ENCODE measurements around the gene MAGEF1. TPM values are rescaled to one million over a fixed set of nuclear protein-coding genes. Genes with fewer than 3 reads are reported as not detected.
"Not testable (repeated sequence)": the region's sequence is repeated elsewhere in the genome, so short reads cannot be mapped to it uniquely, and the experiment has no call there.

MAGEF1 gene
- total RNA-seq, 4 donors from 2014 or later, result 48.8 to 70.8 (median 63.5) TPM

DNA sequence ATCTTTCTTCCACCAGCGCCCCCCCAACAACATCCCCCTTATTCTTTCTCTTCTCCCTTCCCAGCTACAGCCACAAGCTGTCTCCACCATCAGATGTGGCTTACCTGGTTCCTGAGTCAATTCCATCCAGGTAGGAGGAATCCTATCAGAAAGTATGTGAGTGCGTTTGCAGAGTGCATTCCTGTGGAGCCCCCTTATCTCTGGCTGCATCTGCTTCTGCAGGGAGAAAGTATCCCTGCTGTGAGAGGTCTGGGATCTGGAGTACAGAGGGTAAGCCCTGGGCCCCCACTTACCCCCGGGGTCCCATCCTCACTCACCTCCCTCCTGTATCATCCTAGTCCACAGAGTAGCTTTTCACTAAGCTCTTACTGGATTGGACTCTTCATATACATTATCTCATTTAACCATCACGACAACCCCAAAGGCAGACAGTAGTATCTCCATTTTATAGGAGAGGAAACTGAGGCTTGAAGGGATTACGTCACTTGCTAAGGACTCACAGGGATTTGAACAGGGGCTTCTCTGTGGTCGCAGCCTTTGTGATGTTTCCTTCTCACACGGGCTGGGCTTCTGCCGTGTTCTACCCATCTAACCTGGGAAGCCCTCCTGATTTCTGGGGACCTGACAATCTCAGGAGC is 22.2 kb upstream of the MAGEF1 start:
- H3K4me1 ChIP-seq, result peaks cover 0 to 3% of the 10 kb centered on the region in 2 donors
- WGBS, 2 donors, result 84 to 86% methylated on average over 8 of the region's 8 CpGs
- H3K27me3 ChIP-seq, result no peaks in the 10 kb centered on the region
- no peaks in the 10 kb centered on the region for H3K36me3 ChIP-seq
- no peak overlapping the region for H3K4me3 ChIP-seq (replicated peaks in 1 of 3)
- TF ChIP-seq POLR2A (IDR thresholded peaks at IDR 0.05), result no peak
- TF ChIP-seq, protein P1, sequence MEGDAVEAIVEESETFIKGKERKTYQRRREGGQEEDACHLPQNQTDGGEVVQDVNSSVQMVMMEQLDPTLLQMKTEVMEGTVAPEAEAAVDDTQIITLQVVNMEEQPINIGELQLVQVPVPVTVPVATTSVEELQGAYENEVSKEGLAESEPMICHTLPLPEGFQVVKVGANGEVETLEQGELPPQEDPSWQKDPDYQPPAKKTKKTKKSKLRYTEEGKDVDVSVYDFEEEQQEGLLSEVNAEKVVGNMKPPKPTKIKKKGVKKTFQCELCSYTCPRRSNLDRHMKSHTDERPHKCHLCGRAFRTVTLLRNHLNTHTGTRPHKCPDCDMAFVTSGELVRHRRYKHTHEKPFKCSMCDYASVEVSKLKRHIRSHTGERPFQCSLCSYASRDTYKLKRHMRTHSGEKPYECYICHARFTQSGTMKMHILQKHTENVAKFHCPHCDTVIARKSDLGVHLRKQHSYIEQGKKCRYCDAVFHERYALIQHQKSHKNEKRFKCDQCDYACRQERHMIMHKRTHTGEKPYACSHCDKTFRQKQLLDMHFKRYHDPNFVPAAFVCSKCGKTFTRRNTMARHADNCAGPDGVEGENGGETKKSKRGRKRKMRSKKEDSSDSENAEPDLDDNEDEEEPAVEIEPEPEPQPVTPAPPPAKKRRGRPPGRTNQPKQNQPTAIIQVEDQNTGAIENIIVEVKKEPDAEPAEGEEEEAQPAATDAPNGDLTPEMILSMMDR (IDR thresholded peaks at IDR 0.05), result no peak
- DNase-seq, result no peak
- no peaks in the 10 kb centered on the region for H3K9me3 ChIP-seq
- no peak overlapping the region for H3K27ac ChIP-seq
- intact Hi-C loops (cut with DNase I), result no loop called here

DNA sequence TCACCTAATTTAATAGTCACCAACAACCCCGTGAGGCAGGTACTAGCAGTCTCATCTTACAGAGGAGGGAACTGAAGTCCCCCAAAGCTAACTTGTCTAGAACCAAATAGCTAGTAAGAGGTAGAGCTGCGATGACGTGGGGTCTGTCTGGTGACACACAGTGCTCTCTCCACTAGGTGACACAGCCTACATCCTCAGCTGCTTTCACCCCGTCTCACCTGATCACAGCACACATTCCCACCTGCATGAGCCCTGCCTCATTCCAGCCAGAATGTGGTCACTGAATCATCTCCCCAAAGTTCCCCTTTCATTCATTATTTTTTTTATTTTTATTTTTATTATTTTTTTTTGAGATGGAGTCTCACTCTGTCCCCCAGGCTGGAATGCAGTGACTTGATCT is 21.3 kb upstream of the MAGEF1 start:
- TF ChIP-seq, protein P1 (IDR thresholded peaks at IDR 0.05), result no peak
- TF ChIP-seq POLR2A (IDR thresholded peaks at IDR 0.05), result no peak
- Histone ChIP-seq H3K27me3 (no peaks in the 10 kb centered on the region), H3K9me3 (no peaks in the 10 kb centered on the region), H3K4me3 (replicated peaks in 1 of 3) (no peak overlapping the region), H3K4me1 (peaks cover 0 to 3% of the 10 kb centered on the region in 2 donors), H3K27ac (no peak overlapping the region), H3K36me3 (no peaks in the 10 kb centered on the region)
- intact Hi-C loops (cut with DNase I), result no loop called here
- WGBS, 2 donors, result 88 to 98% methylated on average over 4 of the region's 4 CpGs
- DNase-seq, result no peak

DNA sequence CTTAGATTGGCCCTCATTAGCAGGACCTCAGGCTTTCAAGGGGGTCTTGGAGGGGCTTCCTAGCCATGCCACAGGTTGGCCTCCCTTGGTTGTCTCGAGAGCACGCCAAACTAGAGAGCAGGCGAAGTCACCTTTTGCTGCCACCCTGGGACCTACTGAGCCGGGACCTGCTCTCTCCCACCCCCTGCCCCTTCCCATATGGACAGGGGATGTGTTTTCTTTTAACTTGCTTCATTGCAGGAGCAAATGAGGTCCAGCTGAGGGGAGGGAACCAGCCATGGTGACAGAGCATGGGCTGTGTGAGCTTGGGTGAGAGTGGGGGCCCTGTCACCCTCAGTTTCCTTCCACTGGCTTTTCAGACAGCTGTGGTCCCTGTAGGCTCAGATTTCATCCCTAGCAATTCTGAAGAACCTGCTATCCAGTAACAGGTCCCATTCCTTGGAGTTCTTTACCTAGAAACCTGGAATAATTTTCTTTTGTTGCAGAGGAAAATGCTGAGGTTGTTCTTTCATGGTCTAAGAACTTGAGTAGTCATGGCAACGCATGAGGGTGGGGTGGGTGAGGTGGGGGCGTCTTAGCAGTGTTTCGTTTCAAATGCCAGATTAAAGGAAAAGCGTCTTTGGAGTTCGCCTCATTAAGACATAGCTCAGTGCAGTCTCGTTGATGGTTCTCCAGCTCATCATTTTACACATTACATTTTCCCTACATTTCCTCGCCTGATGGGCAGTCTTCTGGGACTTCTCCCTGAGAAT is 20.1 kb upstream of the MAGEF1 start:
- Histone ChIP-seq H3K4me1 (peaks cover 0 to 3% of the 10 kb centered on the region in 2 donors), H3K4me3 (replicated peaks in 1 of 3) (no peak overlapping the region), H3K27ac (no peak overlapping the region), H3K36me3 (no peaks in the 10 kb centered on the region), H3K27me3 (no peaks in the 10 kb centered on the region), H3K9me3 (no peaks in the 10 kb centered on the region)
- 45 to 61% methylated on average over 11 of the region's 11 CpGs for WGBS, 2 donors
- DNase-seq, result no peak
- no peak for TF ChIP-seq POLR2A (IDR thresholded peaks at IDR 0.05)
- TF ChIP-seq, protein P1 (IDR thresholded peaks at IDR 0.05), result no peak
- intact Hi-C loops (cut with DNase I), result no loop called here

DNA sequence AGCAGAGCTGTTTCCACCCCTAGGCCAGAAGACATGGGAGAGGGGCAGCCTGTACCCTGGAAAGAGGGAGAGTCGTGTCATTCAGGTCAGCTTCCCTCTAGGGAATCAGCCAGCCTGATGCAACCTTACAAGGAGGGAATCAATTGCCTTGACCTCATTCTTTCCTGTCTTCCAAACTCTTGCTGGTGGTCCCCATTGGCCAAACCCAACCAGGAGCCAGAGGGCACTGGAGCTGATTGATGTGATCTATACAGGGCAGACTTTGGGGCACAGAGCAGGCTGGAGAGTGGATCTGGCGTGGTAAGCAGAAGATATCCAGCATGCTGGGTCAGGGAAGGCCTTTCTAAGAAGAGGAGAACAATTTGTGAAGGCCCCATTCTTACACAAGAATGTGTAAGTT is 19.1 kb upstream of the MAGEF1 start:
- peaks cover 0 to 3% of the 10 kb centered on the region in 2 donors for H3K4me1 ChIP-seq
- H3K9me3 ChIP-seq, result no peaks in the 10 kb centered on the region
- TF ChIP-seq POLR2A (IDR thresholded peaks at IDR 0.05), result no peak
- TF ChIP-seq, protein P1 (IDR thresholded peaks at IDR 0.05), result no peak
- WGBS, 2 donors, result 94 to 100% methylated on average over 2 of the region's 2 CpGs
- no peak overlapping the region for H3K4me3 ChIP-seq (replicated peaks in 1 of 3)
- no peaks in the 10 kb centered on the region for H3K36me3 ChIP-seq
- H3K27ac ChIP-seq, result no peak overlapping the region
- H3K27me3 ChIP-seq, result no peaks in the 10 kb centered on the region
- intact Hi-C loops (cut with DNase I), result no loop called here
- DNase-seq, result no peak

DNA sequence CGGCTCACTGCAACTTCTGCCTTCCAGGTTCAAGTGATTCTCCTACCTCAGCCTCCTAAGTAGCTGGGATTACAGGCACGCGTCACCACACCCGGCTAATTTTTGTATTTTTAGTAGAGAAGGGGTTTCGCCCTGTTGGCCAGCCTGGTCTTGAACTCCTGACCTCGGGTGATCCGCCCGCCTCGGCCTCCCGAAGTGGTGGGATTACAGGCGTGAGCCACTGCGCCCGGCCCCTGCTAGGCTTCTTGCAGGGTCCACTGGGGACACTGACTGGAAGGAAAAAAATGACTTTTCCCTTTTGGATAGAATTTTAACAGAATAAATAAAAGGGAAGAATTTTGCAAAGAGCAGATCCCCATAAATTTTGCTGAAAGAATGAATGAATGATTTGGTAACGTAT is 17.3 kb upstream of the MAGEF1 start:
- H3K4me3 ChIP-seq (replicated peaks in 1 of 3); H3K27ac ChIP-seq; H3K4me1 ChIP-seq; H3K36me3 ChIP-seq; H3K9me3 ChIP-seq; DNase-seq; H3K27me3 ChIP-seq; intact Hi-C loops (cut with DNase I): not testable (repeated sequence)
- WGBS, 2 donors, result 95% methylated on average over 14 of the region's 14 CpGs
